HCT116 (cell line): ENCODE results near the gene TOP3B. TPM values are rescaled to one million over a fixed set of nuclear protein-coding genes. Genes with fewer than 3 reads are reported as not detected.

Experiments
- ATAC-seq: fragments of 200-7000 bp; cut with Tn5 transposase; 2 replicates; pipeline ENCODE4 v1.9.1; 2020; ENCODE audit warnings: mild to moderate bottlenecking, moderate library complexity
- BruUV-seq: library from RNA; stranded (reverse); fragments of 400-500 nt; replicated peaks from 2 replicates; lab custom pipeline; 2021; lab: Mats Ljungman, UMichigan
- CTCF ChIA-PET: fragments of 300-600 bp; sonication (Branson Sonifier 250); formaldehyde crosslinking; loops from one replicate; lab custom pipeline; 2021; ENCODE audit warnings: antibody characterized with exemption; lab: Charles Lee
- POLR2A ChIA-PET: fragments of 300-600, 350-600 bp; sonication (Branson Sonifier 250); formaldehyde crosslinking; loops from one replicate; lab custom pipeline; 2021; ENCODE audit warnings: antibody characterized with exemption; lab: Charles Lee
- RAD21 ChIA-PET, 2 experiments: fragments of 300-600 bp; sonication (Branson Sonifier 250); formaldehyde crosslinking; loops; one replicate each; lab custom pipeline; 2023; ENCODE audit warnings: low total read pairs in 2 of 2; ENCODE audit not compliant: uncharacterized antibody in 2 of 2, unreplicated experiment in 2 of 2, low non-redundant PET in 1 of 2; lab: Charles Lee
- DNase-seq: peaks from one replicate; pipeline ENCODE4 v3.0.0-alpha.2; 2010; ENCODE audit warnings: low read depth, low spot score
- H2AFZ ChIP-seq: fragments of 200-600 bp; shearing (Covaris generic), sonication (generic); 2 replicates; pipeline ENCODE4 v1.6.1; 2017; ENCODE audit warnings: low read depth, mixed run types, mixed read lengths, antibody characterized with exemption, low read length; ENCODE audit not compliant: poor library complexity, severe bottlenecking
- H3K27ac ChIP-seq: 2 replicates; pipeline ENCODE4 v1.5.1; 2012; ENCODE audit warnings: low read depth, low read length
- H3K27me3 ChIP-seq: fragments of 200-600 bp; sonication (generic); 2 replicates; pipeline ENCODE4 v1.6.1; 2016; ENCODE audit warnings: mixed run types, low read length, mixed read lengths; ENCODE audit not compliant: insufficient read depth
- H3K36me3 ChIP-seq, 2 experiments: fragments of 200-500 bp in 1 of 2; fragments of 200-600 bp in 1 of 2; sonication (Bioruptor generic) in 1 of 2; sonication (generic) in 1 of 2; 2 replicates each; pipeline versions ENCODE4 v1.5.1 to v1.6.1; 2014 to 2016; ENCODE audit warnings: low read length in 2 of 2, inconsistent platforms in 1 of 2, mixed read lengths in 1 of 2, mixed run types in 1 of 2; ENCODE audit not compliant: insufficient read depth in 2 of 2, control insufficient read depth in 1 of 2
- H3K4me1 ChIP-seq, 2 experiments: fragments of 200-600 bp in 1 of 2; sonication (generic) in 1 of 2; 2 replicates each; pipeline versions ENCODE4 v1.5.1 to v1.6.1; 2012 to 2017; ENCODE audit warnings: low read length in 2 of 2, inconsistent platforms in 1 of 2, mild to moderate bottlenecking in 1 of 2, mixed read lengths in 1 of 2, mixed run types in 1 of 2, moderate library complexity in 1 of 2; ENCODE audit not compliant: insufficient read depth in 2 of 2, control insufficient read depth in 1 of 2
- H3K4me2 ChIP-seq: fragments of 200-600 bp; sonication (generic); 2 replicates; pipeline ENCODE4 v1.6.1; 2017; ENCODE audit warnings: mixed run types, low read length, mixed read lengths
- H3K4me3 ChIP-seq, 2 experiments: fragments of 200-600 bp in 1 of 2; sonication (generic) in 1 of 2; replicated peaks in 1 of 2; 2 replicates each; pipeline ENCODE4 v1.5.1; 2011 to 2016; ENCODE audit warnings: low read length in 2 of 2, control low read depth in 1 of 2, low read depth in 1 of 2, mild to moderate bottlenecking in 1 of 2, mixed read lengths in 1 of 2, mixed run types in 1 of 2
- H3K79me2 ChIP-seq: fragments of 200-600 bp; sonication (generic); 2 replicates; pipeline ENCODE4 v1.6.1; 2017; ENCODE audit warnings: mild to moderate bottlenecking, mixed run types, low read length, moderate library complexity, mixed read lengths; ENCODE audit not compliant: insufficient read depth
- H3K9ac ChIP-seq: fragments of 200-600 bp; sonication (generic); 2 replicates; pipeline ENCODE4 v1.6.1; 2016; ENCODE audit warnings: low read length, mixed read lengths
- H3K9me2 ChIP-seq: fragments of 200-600 bp; sonication (generic), shearing (Covaris generic); 2 replicates; pipeline ENCODE4 v1.6.1; 2017; ENCODE audit warnings: mixed run types, mild to moderate bottlenecking, moderate library complexity; ENCODE audit not compliant: insufficient read depth
- H3K9me3 ChIP-seq, 2 experiments: fragments of 200-500 bp in 1 of 2; fragments of 200-600 bp in 1 of 2; sonication (Bioruptor generic) in 1 of 2; sonication (generic) in 1 of 2; 2 replicates each; pipeline ENCODE4 v1.6.1; 2014 to 2017; ENCODE audit warnings: low read length in 2 of 2, mixed read lengths in 2 of 2, inconsistent platforms in 1 of 2, low read depth in 1 of 2, mild to moderate bottlenecking in 1 of 2, mixed run types in 1 of 2, moderate library complexity in 1 of 2; ENCODE audit not compliant: control insufficient read depth in 1 of 2, insufficient read depth in 1 of 2
- H4K20me1 ChIP-seq: fragments of 200-600 bp; sonication (generic), shearing (Covaris generic); 2 replicates; pipeline ENCODE4 v1.6.1; 2017; ENCODE audit warnings: mixed run types, mild to moderate bottlenecking, moderate library complexity; ENCODE audit not compliant: insufficient read depth
- ATF3 ChIP-seq: IDR thresholded peaks from 2 replicates; pipeline ENCODE4 v1.6.1; 2012
- CBX3 ChIP-seq: IDR thresholded peaks from 2 replicates; pipeline ENCODE4 v1.6.1; 2012; ENCODE audit warnings: low read depth
- FOSL1 ChIP-seq: IDR thresholded peaks from 2 replicates; pipeline ENCODE4 v1.6.1; 2012; ENCODE audit warnings: low read depth
- JUND ChIP-seq: IDR thresholded peaks from 2 replicates; pipeline ENCODE4 v1.6.1; 2012
- MAX ChIP-seq: IDR thresholded peaks from 2 replicates; pipeline ENCODE4 v1.6.1; 2012
- SP1 ChIP-seq: IDR thresholded peaks from 2 replicates; pipeline ENCODE4 v1.6.1; 2012; ENCODE audit warnings: low read depth
- SRF ChIP-seq: IDR thresholded peaks from 2 replicates; pipeline ENCODE4 v1.6.1; 2012; ENCODE audit warnings: low read depth
- TCF7L2 ChIP-seq: IDR thresholded peaks from 2 replicates; pipeline ENCODE4 v1.7.0; 2011; ENCODE audit warnings: borderline replicate concordance, inconsistent platforms; ENCODE audit not compliant: insufficient read depth, insufficient read length; ENCODE audit errors: extremely low read depth
- YY1 ChIP-seq: IDR thresholded peaks from 2 replicates; pipeline ENCODE4 v1.6.1; 2011; ENCODE audit warnings: low read length, low read depth, moderate library complexity, mild to moderate bottlenecking; ENCODE audit not compliant: insufficient replicate concordance; ENCODE audit errors: extremely low read depth
- intact Hi-C: fragments of 100-400 bp; cut with micrococcal nuclease; formaldehyde crosslinking; loops from 2 replicates; pipeline ENCODE4 v1.10.0; 2022
- total RNA-seq: library from RNA; stranded (reverse); gene quantifications from one replicate; pipeline ENCODE4 v1.2.1, GENCODE V29; 2021; ENCODE audit not compliant: unreplicated experiment
- TF ChIP-seq, protein P1 (sequence below): IDR thresholded peaks from 2 replicates; pipeline ENCODE4 v1.6.1; 2011; ENCODE audit warnings: mild to moderate bottlenecking, low read length, moderate library complexity; ENCODE audit not compliant: insufficient replicate concordance; ENCODE audit errors: extremely low read depth

The TOP3B gene
- total RNA-seq, 1 experiment from 2014 or later, result 50.1 TPM

GRCh38 chr22:21922370-21923162 is 60.0 kb downstream of the TOP3B start:
- no TSS peak for BruUV-seq

More at GRCh38 chr22:21922370-21923162, 60.0 kb downstream of the TOP3B start:
- ATAC-seq (no peak), DNase-seq (no peak)
- Histone ChIP-seq H3K27me3 (no peaks in the 10 kb centered on the region), H3K27ac (no peak overlapping the region), H3K4me3 (no peak overlapping the region), H3K4me2 (no peak overlapping the region), H3K79me2 (no peaks in the 10 kb centered on the region), H3K4me1 (no peaks in the 10 kb centered on the region), H2AFZ (no peak overlapping the region), H3K9me2 (no peaks in the 10 kb centered on the region), H3K9me3 (no peaks in the 10 kb centered on the region), H3K9ac (no peak overlapping the region), H3K36me3 (no peaks in the 10 kb centered on the region; a peak in 1 of 4 replicates), H4K20me1 (no peaks in the 10 kb centered on the region)
- TF ChIP-seq SP1, result no peak
- no peak for TF ChIP-seq SRF
- TF ChIP-seq CBX3, result no peak
- TF ChIP-seq TCF7L2, result no peak
- no peak for TF ChIP-seq FOSL1
- TF ChIP-seq, protein P1, sequence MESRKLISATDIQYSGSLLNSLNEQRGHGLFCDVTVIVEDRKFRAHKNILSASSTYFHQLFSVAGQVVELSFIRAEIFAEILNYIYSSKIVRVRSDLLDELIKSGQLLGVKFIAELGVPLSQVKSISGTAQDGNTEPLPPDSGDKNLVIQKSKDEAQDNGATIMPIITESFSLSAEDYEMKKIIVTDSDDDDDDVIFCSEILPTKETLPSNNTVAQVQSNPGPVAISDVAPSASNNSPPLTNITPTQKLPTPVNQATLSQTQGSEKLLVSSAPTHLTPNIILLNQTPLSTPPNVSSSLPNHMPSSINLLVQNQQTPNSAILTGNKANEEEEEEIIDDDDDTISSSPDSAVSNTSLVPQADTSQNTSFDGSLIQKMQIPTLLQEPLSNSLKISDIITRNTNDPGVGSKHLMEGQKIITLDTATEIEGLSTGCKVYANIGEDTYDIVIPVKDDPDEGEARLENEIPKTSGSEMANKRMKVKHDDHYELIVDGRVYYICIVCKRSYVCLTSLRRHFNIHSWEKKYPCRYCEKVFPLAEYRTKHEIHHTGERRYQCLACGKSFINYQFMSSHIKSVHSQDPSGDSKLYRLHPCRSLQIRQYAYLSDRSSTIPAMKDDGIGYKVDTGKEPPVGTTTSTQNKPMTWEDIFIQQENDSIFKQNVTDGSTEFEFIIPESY, result no peak
- TF ChIP-seq ATF3, result no peak
- no peak for TF ChIP-seq MAX
- TF ChIP-seq YY1, result no peak
- no peak for TF ChIP-seq JUND
- RAD21 ChIA-PET, result no interaction called here
- POLR2A ChIA-PET, result no interaction called here
- CTCF ChIA-PET, result no interaction called here
- intact Hi-C loops, result no loop called here
